ENCODE data around the gene FCRLA.
"Not testable (repeated sequence)": the region's sequence is repeated elsewhere in the genome, so short reads cannot be mapped to it uniquely, and the experiment has no call there.

Gene FCRLA

DNA sequence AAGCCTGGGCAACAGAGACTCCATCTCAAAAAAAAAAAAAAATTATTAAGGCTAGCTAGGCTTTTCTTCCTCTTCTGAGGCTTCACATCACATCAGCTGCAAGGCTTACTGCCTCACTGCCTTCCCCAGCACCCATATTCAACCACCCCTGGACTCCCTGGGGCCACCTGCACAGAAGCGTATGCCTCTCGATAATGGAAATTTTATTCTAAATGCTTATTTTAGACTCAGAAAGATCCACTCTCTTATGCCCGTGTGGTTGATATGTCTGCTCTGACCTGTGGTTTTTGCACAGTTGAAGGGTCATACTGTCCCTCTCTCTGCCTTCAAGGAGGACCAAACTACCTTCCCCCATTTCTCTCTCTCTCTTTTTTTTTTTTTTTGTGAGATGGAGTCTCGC lies 1.5 kb upstream of the FCRLA start:
- no peak for DNase-seq (ENCODE audit: low read depth in 2 of 2)

DNA sequence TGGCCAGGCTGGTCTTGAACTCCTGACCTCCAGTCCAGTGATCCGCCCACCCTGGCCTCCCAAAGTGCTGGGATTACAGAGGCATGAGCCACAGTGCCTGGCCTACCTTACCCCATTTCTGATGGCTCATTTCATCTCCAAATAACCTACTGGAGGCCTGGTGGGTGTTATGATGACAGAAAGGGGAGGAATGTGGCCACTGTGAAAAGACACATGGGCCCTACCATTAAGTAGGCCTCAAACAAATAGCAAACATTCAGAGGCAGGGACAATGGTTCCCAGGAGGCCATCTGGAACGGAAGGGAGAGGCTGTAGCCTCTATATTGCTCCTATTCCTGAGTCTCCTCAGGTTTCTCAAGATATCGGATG lies 932 bp upstream of the FCRLA start:
- DNase-seq (ENCODE audit: low read depth in 2 of 2) = no peak

DNA sequence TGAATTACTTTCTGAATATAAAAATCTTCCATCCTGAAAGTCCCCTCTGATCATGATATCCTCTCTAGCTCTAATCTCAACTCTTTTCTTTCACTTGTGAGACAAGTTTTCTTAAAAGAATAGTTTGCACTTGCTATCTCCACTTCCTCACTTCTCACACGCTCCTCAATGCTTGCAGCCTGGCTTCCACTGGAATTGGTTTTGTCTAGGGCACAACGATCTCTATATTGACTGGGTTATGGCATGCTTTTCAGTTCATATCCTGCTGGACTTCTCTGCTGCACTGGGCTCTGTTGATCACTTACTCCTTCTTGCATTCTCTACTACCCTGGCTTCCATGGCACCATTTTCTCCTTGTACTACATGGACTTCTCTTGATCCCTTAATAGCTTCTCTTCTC lies 474 bp downstream of the FCRLA start:
- DNase-seq (ENCODE audit: low read depth in 2 of 2) = no peak

DNA sequence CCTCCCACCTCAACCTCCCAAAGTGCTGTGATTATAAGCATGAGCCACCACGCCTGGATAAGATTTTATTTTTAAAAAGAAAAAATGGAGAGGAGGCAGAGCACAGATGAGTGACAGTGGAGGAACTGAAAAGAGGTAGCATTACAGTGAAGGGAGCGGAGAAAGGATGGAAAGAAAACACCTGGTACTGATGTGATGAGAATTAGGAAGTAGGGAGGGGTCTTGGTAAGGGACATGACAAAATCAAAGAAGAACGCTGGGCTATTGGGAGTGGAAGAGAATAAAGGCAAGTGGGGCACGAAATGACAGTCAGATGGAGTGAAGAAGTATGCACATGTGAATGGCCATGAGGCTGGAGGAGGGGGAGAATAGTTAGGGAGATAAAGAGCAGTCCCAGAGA lies 2.3 kb downstream of the FCRLA start:
- no peak for DNase-seq (ENCODE audit: low read depth in 2 of 2)

DNA sequence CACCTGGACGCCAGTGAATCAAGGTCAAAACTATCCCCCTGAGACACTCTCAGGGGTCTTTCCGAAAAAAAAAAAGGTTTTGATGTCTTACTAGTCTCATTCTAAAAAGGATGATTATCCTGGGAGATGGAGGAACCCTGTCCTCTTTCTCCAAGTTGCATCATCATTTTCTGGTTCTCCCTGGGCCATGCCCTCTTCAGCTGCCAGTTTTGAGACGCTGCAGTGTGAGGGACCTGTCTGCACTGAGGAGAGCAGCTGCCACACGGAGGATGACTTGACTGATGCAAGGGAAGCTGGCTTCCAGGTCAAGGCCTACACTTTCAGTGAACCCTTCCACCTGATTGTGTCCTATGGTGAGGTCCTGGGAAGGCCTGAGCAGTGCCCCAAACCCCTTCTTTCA lies 3.5 kb downstream of the FCRLA start:
- no peak for DNase-seq (ENCODE audit: low read depth in 2 of 2)

DNA sequence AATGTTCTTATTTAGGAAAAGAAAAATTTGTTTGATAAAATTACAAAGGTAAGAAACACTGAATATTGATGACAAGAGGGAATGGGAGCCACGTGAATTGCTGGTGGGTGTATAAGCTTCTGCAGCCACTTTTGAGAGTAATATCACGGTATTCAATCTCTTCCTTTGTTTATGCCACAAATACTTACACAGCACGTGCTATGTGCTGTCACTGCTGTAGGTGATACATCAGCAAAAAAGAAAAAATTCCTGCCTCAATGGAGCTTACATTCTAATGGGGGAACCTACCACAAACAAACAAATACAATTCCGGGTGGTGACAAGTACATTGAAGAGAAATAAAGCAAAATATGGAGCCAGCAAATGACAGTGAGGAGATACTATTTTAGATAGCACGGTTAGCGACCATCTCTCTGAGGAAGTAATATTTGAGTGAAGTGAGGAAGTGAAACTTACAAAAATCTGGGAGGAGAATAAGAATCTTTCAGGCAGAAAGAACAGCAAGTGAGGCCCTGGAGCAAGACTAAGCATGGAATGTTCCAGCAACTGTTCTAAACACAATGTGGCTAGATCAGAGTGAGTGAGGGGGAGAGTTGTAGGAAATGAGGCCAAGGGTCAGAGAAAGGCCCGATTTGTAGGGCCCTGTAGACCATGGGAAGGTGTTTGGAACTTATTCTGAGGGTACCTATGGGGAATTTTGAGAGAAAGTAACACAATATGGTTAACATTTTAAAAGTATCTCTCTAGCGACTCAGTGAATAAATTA lies 11.7 kb downstream of the FCRLA start:
- DNase-seq (ENCODE audit: low read depth in 2 of 2) = no peak

DNA sequence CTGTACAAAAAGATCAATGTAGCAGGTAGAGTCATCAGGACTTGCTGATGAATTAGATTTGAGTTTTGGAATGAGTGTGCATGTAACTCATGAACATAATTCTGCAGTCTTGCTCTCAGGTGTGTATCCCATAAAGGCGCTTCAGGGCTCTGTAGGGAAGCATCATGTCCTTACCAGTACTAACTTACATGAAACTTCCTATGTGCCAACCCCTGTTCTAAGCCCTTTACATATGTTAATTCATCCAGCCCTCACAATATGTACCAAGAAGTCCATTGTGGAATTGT lies 12.2 kb downstream of the FCRLA start:
- DNase-seq (ENCODE audit: low read depth in 2 of 2) = no peak

DNA sequence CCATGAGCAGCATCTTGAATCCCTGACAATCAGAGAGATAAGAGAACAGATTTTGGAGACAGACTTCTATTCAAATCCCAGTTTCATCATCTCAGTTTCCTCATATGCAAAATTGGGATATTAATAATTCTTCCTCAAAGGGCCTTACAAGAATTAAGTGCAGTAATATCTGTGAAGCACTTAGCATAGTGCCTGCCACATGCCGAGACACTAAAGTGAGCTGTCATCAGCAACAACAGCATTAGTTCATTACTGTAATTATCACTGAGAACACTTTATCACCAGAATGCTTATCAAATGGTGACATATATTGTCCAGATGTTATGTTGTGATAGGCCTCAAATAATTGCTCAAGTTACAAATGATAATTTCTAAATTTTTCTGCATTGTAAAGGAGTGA lies 13.4 kb downstream of the FCRLA start:
- no peak for DNase-seq (ENCODE audit: low read depth in 2 of 2)

DNA sequence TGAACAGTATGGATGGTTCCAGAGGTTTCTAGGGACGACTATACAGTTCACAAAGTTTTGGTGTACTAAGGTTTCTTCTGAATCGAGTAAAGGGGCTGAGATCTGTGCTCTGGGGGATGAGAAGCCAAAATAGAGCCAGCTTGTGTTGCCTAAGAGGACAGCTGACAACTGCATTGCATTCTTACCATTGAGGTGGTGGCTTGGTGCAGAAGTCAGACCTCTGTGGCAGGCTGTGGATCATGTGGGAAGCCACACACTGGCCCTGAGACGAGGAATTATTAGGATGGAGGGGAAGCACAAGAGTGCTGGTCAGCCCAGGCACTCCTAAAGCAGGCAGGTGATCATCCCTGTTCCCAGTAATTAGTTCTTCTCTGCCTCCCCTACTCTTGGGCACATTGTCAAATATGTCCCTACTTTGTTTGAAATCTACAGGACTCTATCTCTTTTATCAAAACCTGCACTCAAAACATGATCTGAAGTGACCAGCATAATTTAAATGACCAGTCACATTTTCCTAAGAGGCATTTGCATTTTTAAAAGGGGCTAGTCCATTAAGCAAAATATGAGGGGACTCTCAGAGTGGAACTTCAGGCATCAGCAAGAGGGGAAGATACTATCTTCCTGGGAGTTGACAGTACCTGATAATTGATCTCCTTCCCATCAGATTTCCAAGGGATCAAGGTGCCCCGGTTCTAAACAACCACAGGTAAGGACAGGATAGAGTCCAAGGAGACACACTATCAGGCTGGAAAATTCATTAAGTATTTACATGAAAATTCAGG lies 14.1 kb downstream of the FCRLA start, which contains the start of gene FCRLB:
TSS of gene FCRLB (plus strand) at position 589 of the 782 bp plus-strand sequence. CDS start 1,129 bp downstream, outside the sequence.
- no peak for DNase-seq (ENCODE audit: low read depth in 2 of 2)

DNA sequence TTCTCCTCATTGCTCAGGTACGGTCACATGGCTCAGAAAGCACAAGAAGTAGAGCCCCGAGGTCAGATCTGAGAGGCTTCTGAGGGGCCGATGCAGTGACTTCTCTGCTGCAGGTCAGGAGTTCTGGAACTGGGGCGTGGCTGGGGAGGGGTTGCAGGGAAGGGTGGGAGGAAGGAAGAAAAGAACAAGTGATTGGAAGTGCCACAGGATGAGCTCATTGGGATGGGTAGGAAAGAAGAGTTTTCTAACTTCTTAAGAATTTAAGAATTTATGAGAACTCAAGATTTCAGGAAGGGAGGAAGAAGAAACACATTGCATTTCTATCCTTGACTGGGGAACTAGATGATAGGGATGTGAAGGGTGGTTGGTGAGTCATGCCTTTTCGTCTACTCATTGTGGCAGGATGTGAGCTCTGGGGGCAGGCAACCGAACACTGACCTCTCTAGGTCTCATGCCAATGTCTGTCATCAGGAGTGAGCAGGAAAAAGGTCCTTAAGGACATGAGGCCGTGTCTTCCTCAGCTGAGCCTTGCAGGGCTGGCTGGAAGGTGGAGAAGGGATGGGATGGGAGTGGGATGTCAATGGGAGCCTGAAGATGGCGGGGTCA lies 14.8 kb downstream of the FCRLA start:
- DNase-seq (ENCODE audit: low read depth in 2 of 2) = no peak

DNA sequence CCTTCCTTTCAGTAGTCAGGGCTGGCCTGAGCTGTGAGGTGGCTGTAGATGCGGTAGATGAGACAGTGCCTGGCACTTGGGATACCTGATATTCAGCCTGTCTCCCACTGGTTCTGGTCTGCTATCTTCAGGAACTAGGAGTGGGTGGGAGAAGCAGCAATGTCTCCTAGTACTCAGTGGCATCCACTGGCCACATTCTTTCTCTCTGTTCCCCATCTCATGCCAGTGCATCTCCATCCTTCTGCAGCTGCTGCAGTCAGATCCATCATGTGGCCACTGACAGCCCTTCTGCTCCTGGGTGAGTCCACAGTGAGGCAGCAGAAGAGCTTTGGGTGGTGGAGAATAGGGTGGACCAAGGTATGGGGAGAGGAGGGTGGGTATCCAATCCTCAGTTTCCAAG lies 15.4 kb downstream of the FCRLA start:
- DNase-seq (ENCODE audit: low read depth in 2 of 2) = no peak

DNA sequence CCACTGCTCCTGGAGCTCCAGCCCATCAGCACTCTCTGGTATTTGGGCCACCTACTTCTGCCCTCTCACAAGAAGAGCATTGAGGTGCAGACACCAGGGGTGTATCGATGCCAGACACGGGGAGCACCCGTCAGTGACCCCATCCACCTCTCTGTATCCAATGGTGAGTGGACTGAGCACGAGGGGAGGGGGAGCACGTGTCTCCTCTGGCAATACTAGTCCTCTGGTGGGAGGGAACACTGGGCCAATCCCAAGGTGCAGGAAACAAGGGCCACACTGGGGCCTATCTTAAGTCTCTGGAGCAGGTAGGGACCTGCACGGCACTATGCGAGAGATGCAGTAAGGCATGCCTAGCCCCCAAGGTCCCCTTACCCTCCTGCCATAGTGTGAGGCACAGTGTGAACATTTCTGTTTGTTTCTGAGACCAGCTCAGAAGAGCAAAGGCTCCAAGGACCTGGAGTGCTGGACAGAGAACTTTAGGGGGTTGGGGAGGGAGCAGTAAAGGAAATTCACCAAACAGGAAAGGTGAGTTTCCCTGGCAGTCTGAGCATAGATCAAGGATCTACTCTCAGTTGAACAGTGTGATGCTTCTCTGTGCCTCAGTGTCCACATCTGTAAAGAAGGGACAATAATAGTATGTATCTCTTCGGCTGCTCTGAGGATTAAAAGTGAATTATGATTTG lies 16.6 kb downstream of the FCRLA start:
- DNase-seq (ENCODE audit: low read depth in 2 of 2) = no peak

DNA sequence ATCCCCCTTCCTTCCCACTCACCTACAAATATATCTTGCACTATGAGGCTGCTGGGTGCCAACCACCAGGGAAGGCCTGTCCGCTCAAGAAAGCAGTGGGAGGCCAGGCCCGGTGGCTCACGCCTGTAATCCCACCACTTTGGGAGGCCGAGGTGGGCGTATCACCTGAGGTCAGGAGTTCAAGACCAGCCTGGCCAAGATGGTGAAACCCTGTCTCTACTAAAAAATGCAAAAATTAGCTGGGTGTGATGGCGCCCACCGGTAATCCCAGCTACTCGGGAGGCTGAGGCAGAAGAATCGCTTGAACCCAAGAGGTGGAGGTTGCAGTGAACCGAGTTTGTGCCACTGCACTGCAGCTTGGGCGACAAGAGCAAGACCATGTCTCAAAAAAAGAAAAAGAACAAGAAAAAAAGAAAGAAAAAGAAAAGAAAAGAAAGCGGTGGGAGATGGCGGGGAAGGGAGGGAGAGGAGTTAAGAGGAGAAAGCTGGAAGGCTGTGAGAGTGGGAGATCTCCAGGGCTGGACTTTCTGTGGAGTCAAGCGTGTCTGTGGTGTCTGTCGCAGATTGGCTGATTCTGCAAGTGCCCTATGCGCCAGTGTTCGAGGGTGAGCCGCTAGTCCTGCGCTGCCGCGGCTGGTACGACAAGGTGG lies 18.4 kb downstream of the FCRLA start:
- DNase-seq (ENCODE audit: low read depth in 2 of 2) = not testable (repeated sequence)

DNA sequence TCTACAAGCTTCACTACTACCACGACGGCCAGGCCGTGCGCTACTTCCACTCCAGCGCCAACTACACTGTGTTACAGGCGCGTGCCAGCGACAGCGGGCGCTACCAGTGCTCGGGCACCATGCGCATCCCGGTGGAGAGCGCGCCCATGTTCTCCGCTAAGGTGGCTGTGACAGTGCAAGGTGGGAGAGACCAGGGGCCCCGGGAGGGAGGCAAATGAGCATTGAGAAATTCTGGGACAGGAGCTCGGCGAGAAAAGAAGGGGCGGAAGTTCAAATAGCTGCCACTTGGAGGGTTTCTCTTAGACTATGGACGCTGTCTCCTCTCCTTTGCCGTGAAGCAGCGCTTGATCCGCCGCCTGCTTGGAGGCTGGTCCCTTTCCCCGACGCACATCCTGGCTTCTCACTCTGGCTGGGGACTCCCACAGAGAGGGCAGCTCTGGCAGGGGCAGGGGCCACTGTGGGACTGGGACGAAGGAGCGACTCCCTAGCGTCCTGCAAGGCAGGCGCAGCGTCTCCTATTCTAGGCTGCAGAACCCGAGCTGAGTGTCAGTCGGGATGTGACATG lies 19.0 kb downstream of the FCRLA start:
- peak; percentile 11 to 13 for DNase-seq (ENCODE audit: low read depth in 2 of 2)

DNA sequence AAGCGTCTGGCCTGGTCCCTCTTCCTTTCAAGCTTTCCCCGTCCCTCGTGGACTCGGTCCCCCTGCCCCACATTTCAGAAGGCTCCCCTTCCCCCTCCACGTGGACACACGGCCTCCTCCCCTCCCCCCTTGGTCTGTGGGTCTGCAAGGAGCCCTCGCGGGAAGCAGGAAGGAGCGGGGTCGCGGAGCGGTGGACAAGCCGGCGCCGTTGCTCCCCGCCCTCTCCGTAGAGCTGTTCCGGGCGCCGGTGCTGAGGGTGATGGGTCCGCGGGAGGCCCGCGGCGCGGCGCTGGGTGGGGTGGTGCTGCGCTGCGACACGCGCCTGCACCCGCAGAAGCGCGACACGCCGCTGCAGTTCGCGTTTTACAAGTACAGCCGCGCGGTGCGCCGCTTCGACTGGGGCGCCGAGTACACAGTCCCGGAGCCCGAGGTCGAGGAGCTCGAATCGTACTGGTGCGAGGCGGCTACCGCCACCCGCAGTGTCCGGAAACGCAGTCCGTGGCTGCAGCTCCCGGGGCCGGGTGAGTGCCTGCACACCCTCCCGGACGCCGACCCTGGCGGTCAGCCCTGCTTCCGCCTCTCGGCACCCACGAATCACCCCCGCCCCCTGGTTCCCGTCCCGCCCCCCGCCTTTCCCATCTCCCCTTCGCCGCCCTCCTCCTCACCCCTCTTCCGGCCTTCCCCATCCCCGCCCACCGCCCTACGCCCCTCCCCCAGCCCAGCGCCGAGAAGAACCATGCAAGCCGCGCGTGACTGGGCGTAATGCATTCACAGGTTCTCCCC lies 19.6 kb downstream of the FCRLA start:
- peak; percentile 39 to 43 for DNase-seq (ENCODE audit: low read depth in 2 of 2)

DNA sequence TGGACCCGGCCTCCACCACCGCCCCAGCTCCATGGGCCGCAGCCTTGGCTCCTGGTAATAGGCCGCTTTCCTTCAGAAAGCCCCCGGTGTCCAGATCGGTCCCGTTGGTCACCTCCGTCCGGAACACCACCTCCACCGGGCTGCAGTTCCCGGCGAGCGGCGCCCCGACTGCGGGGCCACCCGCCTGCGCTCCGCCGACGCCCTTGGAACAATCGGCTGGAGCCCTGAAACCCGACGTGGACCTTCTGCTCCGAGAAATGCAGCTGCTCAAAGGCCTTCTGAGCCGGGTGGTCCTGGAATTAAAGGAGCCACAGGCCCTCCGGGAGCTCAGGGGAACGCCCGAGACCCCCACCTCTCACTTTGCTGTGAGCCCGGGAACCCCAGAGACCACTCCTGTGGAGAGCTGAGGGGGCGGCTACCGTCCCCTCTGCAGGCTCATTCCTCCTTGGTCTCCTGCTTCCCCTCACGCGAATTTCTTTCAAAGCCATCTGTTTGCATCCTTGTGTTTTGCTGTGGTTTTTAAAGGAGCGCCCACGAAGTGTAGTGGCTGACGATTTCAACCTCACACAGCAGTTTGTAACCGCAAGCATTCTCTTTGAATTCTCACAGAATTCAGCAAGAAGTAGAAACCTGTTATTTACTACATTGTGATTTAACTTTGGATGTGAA lies 20.4 kb downstream of the FCRLA start:
- DNase-seq (ENCODE audit: low read depth in 2 of 2) = no peak

DNA sequence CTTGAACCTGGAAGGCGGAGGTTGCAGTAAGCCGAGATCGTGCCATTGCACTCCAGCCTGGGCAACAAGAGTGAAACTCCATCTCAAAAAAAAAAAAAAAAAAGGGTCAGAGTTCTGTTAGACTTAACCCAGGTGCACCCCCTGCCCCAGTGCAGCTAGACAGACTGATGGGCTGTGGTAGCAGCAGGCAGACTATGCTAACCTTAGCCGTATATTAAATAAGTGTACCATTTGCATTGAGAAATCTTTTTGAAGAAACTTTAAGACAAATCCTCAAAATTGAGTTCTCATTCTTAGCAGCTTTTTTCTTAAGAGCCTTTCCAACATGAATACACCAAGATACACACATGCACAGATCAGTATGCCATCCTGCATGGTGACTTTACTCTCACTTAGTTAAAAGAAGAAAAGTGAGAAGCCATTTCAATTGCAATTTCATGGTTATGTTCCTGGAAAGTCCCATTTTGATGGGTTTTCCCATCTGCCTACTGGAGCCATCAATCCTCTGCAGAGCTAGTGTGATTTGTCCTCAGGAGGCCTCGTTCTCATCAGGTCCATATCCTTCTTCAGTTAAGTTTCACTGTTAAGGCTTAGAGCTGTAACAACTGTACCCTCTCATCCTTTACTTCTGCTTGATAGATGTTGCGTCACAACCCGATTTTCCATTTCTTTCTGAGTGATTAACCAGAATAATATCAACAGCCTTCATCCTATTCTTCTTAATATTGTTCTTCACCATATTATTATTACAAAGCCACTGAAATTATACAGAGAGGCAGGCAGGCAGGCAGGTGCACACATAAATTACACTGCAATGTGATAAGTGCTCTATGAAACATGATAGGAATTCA lies 21.6 kb downstream of the FCRLA start:
- DNase-seq (ENCODE audit: low read depth in 2 of 2) = no peak

DNA sequence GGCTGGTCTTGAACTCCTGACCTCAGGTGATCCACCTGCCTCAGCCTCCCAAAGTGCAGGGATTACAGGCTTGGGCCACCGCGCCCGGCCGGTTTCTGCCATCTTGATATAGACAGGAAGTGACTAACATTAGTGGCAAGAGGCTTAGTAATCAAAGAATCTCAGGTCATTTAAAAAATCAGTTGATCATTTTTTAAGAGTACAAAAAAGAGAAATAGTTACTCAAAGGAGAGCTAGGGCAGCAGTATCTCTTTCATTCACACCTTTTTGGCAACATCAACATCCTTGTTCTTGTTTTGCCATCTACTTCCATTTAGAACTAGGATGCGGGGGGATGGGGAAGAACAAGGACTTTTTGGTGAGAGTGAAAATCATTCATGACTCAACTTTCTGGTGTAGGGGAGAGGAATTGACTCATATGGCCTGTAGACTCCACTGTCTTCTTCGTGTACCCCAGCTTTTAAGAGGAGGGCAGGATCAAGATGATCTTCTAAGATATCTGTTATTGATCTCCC lies 23.1 kb downstream of the FCRLA start:
- peak; percentile 15 to 28 for DNase-seq (ENCODE audit: low read depth in 2 of 2)

DNA sequence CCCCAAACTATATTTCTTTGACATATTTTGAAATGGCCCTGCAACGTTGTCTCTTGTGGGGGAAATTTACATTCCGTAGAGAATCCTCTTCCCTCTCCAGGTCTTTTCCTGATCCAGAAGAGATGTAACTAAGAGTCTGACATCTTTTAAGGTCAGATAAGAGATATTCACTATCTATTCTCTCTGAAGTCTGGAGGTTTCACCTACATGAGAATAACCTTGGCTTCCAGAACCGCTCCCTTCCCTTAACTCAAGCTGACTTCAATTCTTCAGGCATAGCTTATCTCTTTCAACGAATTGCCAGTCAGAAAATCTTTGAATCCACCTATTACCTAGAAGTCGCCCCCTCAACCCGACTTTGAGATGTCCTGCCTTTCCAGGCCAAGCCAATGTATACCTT lies 24.2 kb downstream of the FCRLA start:
- DNase-seq (ENCODE audit: low read depth in 2 of 2) = no peak

Data from activated CD4-positive, alpha-beta T cell treated with anti-CD3 and anti-CD28 coated beads for 24 hours (primary cell).